A549 (cell line): Measurements from ENCODE around the gene DTWD2. TPM values are rescaled to one million over a fixed set of nuclear protein-coding genes. Genes with fewer than 3 reads are reported as not detected.

Source experiments
- ATAC-seq, 2 experiments: fragments of 200-7000 bp in 1 of 2; fragments of >200 bp in 1 of 2; cut with Nextera tagmentation in 1 of 2; cut with Tn5 transposase in 1 of 2; 3 replicates each; pipeline versions ENCODE4 v1.8.0 to v1.9.1; 2018 to 2020; ENCODE audit warnings: mild to moderate bottlenecking in 1 of 2, moderate library complexity in 1 of 2
- CTCF ChIA-PET: fragments of 300-600 bp; sonication (Branson Sonifier 250); formaldehyde crosslinking; extraction: SDS; loops from one replicate; lab custom pipeline; 2021; ENCODE audit warnings: antibody characterized with exemption, inconsistent platforms; lab: Yijun Ruan, JAX
- POLR2A ChIA-PET: fragments of 350-600 bp; formaldehyde crosslinking; extraction: SDS; loops from one replicate; lab custom pipeline; 2021; ENCODE audit warnings: antibody characterized with exemption, inconsistent platforms; lab: Yijun Ruan, JAX
- DNase-seq, 2 experiments: peaks; one replicate each; pipeline versions ENCODE4 v3.0.0 to v3.0.0-alpha.2; 2011 to 2016; ENCODE audit warnings: low read depth in 1 of 2, low spot score in 1 of 2
- FAIRE-seq: peaks from 2 replicates; lab custom pipeline; 2011; peaks lifted over from hg19 to GRCh38; lab: Jason Lieb, UNC
- H3K27ac ChIP-seq, 2 experiments: fragments of >200 bp; sonication (Bioruptor Twin); formaldehyde crosslinking; 3 replicates each; pipeline ENCODE4 v1.5.1; 2016 to 2017
- H3K4me1 ChIP-seq: fragments of >200 bp; sonication (Bioruptor Twin); formaldehyde crosslinking; 3 replicates; pipeline ENCODE4 v1.6.1; 2016
- H3K4me2 ChIP-seq: fragments of >200 bp; sonication (Bioruptor Twin); formaldehyde crosslinking; 3 replicates; pipeline ENCODE4 v1.6.1; 2016
- H3K4me3 ChIP-seq: fragments of >200 bp; sonication (Bioruptor Twin); formaldehyde crosslinking; 3 replicates; pipeline ENCODE4 v1.5.1; 2016
- H3K9me3 ChIP-seq: fragments of >200 bp; sonication (Bioruptor Twin); formaldehyde crosslinking; 3 replicates; pipeline ENCODE4 v1.6.1; 2016
- CBX2 ChIP-seq: fragments of 200-600 bp; sonication (generic); IDR thresholded peaks from 2 replicates; pipeline ENCODE4 v1.6.1; 2016; ENCODE audit warnings: low read depth, mild to moderate bottlenecking, borderline replicate concordance
- CBX8 ChIP-seq: fragments of 200-600 bp; sonication (generic); IDR thresholded peaks from 2 replicates; pipeline ENCODE4 v1.6.1; 2016
- EHMT2 ChIP-seq: fragments of 200-600 bp; sonication (generic); IDR thresholded peaks from 2 replicates; pipeline ENCODE4 v1.6.1; 2016; ENCODE audit warnings: antibody characterized with exemption, low read depth, mild to moderate bottlenecking, moderate library complexity
- EP300 ChIP-seq, 2 experiments: fragments of >200 bp; sonication (Bioruptor Twin); formaldehyde crosslinking; IDR thresholded peaks; 2 replicates in 1 of 2; 3 replicates in 1 of 2; pipeline ENCODE4 v1.6.1; 2016 to 2017
- ESRRA ChIP-seq: fragments of 150-350 bp; IDR thresholded peaks from 2 replicates; pipeline ENCODE4 v1.6.1; 2014; ENCODE audit warnings: mild to moderate bottlenecking, low read length, borderline replicate concordance
- FOSB ChIP-seq: fragments of 250-450 bp; sonication (Bioruptor Pico); IDR thresholded peaks from 2 replicates; pipeline ENCODE4 v1.5.0; 2020; ENCODE audit warnings: mild to moderate bottlenecking, moderate library complexity
- FOSL2 ChIP-seq, 2 experiments: fragments of 450-650 bp in 1 of 2; fragments of >200 bp in 1 of 2; sonication (Bioruptor Twin) in 1 of 2; formaldehyde crosslinking; IDR thresholded peaks; 2 replicates each; pipeline versions ENCODE4 v1.5.0 to v1.6.1; 2016 to 2020; ENCODE audit warnings: mild to moderate bottlenecking in 1 of 2, moderate library complexity in 1 of 2
- GATA3 ChIP-seq: IDR thresholded peaks from 2 replicates; pipeline ENCODE4 v1.6.1; 2012; ENCODE audit warnings: borderline replicate concordance
- HES2 ChIP-seq: fragments of >200 bp; sonication (Bioruptor Twin); formaldehyde crosslinking; IDR thresholded peaks from 2 replicates; pipeline ENCODE4 v1.6.1; 2016
- HEYL ChIP-seq: fragments of 250-450 bp; sonication (Bioruptor Pico); IDR thresholded peaks from 2 replicates; pipeline ENCODE4 v1.8.0; 2021; ENCODE audit warnings: mild to moderate bottlenecking, moderate library complexity
- HOXA7 ChIP-seq: fragments of 250-450 bp; sonication (Bioruptor Pico); IDR thresholded peaks from 2 replicates; pipeline ENCODE4 v1.5.0; 2020; ENCODE audit warnings: mild to moderate bottlenecking, moderate library complexity
- HOXB13 ChIP-seq: fragments of 250-450 bp; sonication (Bioruptor Pico); IDR thresholded peaks from 2 replicates; pipeline ENCODE4 v1.5.0; 2020; ENCODE audit warnings: low read depth, mild to moderate bottlenecking, moderate library complexity
- HOXB5 ChIP-seq: fragments of 250-450 bp; sonication (Bioruptor Pico); IDR thresholded peaks from 2 replicates; pipeline ENCODE4 v1.5.0; 2020; ENCODE audit warnings: mild to moderate bottlenecking, moderate library complexity
- JUNB ChIP-seq: fragments of >200 bp; sonication (Bioruptor Twin); formaldehyde crosslinking; IDR thresholded peaks from 2 replicates; pipeline ENCODE4 v1.6.1; 2016
- MAFK ChIP-seq: fragments of 450-650 bp; IDR thresholded peaks from 2 replicates; pipeline ENCODE4 v1.6.1; 2014; ENCODE audit not compliant: partially characterized antibody
- MAZ ChIP-seq: fragments of 150-350 bp; IDR thresholded peaks from 2 replicates; pipeline ENCODE4 v1.6.1; 2014; ENCODE audit warnings: antibody characterized with exemption, low read depth, low read length, borderline replicate concordance
- MYC ChIP-seq: IDR thresholded peaks from 2 replicates; pipeline ENCODE4 v1.6.1; 2012; ENCODE audit warnings: mild to moderate bottlenecking, inconsistent platforms, low read length, improper control_type of control experiment, borderline replicate concordance
- NR3C1 ChIP-seq: fragments of >200 bp; sonication (Bioruptor Twin); formaldehyde crosslinking; IDR thresholded peaks from 3 replicates; pipeline ENCODE4 v1.6.1; 2017
- RARB ChIP-seq: fragments of 250-450 bp; sonication (Bioruptor Pico); IDR thresholded peaks from 2 replicates; pipeline ENCODE4 v1.8.0; 2021; ENCODE audit warnings: mild to moderate bottlenecking, moderate library complexity
- RNF2 ChIP-seq: fragments of 200-600 bp; sonication (generic); IDR thresholded peaks from 2 replicates; pipeline ENCODE4 v1.6.1; 2016; ENCODE audit warnings: low read depth, mild to moderate bottlenecking, antibody characterized with exemption, moderate library complexity, borderline replicate concordance
- TP53 ChIP-seq: fragments of 250-450 bp; sonication (Bioruptor Pico); IDR thresholded peaks from 2 replicates; pipeline ENCODE4 v1.5.0; 2021; ENCODE audit warnings: mild to moderate bottlenecking, moderate library complexity
- ZFP36 ChIP-seq: fragments of 450-650 bp; IDR thresholded peaks from 2 replicates; pipeline ENCODE4 v1.6.1; 2014; ENCODE audit warnings: borderline replicate concordance; ENCODE audit not compliant: partially characterized antibody
- WGBS: methylation state at CpG from one replicate; pipeline ENCODE4 v1.1.6; 2017; ENCODE audit errors: missing lambda C conversion rate; 5-methylcytosine and 5-hydroxymethylcytosine counted together
- polyA plus RNA-seq, 4 experiments: library from polyadenylated mRNA; depleted of rRNA in 3 of 4; stranded (reverse); fragments of >200 nt; fragmentation: RNase III in 1 of 4; extraction: RNeasy Plus Mini Kit Qiagen cat#74134 plus additional on column Dnase treatment in 1 of 4; gene quantifications; 2 replicates in 3 of 4; 3 replicates in 1 of 4; pipeline ENCODE4 v1.2.3, GENCODE V29; 2011 to 2017
- TF ChIP-seq, protein P1 (sequence below): fragments of 250-450 bp; sonication (Bioruptor Pico); IDR thresholded peaks from 2 replicates; pipeline ENCODE4 v1.5.0; 2021; ENCODE audit warnings: mild to moderate bottlenecking, moderate library complexity, borderline replicate concordance
- TF ChIP-seq, protein P2 (sequence below): IDR thresholded peaks from 2 replicates; pipeline ENCODE4 v1.6.1; 2012
- TF ChIP-seq, protein P3 (sequence below): fragments of 250-450 bp; sonication (Bioruptor Pico); IDR thresholded peaks from 2 replicates; pipeline ENCODE4 v1.5.0; 2020; ENCODE audit warnings: low read depth, mild to moderate bottlenecking, moderate library complexity
- TF ChIP-seq, protein P4 (sequence below): IDR thresholded peaks from 2 replicates; pipeline ENCODE4 v1.6.1; 2012; ENCODE audit warnings: low read depth, borderline replicate concordance
- TF ChIP-seq, protein P5 (sequence below): fragments of 450-650 bp; IDR thresholded peaks from 2 replicates; pipeline ENCODE4 v1.6.1; 2014; ENCODE audit warnings: antibody characterized with exemption

The DTWD2 gene
- polyA plus RNA-seq, 2 of the 4 experiments (the other 2 are of a cell fraction), result 3.7 to 4.8 TPM

GRCh38 chr5:118808441-118808840, 179.9 kb downstream of the DTWD2 start:
- WGBS, result 6% methylated on average over 2 of the region's 2 CpGs
- no peak for FAIRE-seq

DNA sequence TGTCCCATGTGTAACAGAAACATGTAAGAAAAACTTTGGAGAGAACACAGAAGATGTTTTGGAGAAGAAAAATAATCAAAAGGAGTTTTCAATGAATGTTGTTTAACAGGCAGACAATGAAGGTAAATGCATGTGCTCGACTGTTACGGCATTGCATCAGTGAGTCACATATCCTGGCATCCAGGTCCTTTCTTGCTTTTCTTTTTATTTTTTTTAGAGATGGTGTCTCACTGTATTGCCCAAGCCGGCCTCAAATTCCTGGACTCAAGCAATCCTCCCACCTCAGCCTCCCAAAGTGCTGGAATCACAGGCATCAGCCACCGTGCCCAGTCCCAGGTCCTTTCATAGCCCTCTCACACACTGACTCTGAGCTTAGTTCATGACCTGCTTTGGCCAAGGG, 181.8 kb downstream of the DTWD2 start:
- POLR2A ChIA-PET, result no interaction called here
- no peak for TF ChIP-seq ESRRA
- no peak for TF ChIP-seq TP53 (CRISPR knock-in tag)
- no peak for TF ChIP-seq RNF2
- Histone ChIP-seq H3K27ac (no peak overlapping the region), H3K4me3 (no peak overlapping the region), H3K4me1 (no peaks in the 10 kb centered on the region), H3K4me2 (no peak overlapping the region), H3K9me3 (no peaks in the 10 kb centered on the region)
- WGBS, result 44% methylated on average over 4 of the region's 4 CpGs
- CTCF ChIA-PET, result interaction anchor here (1.6 kb wide), 1 partner anchor 14 kb away, joined by 3 read pairs; no protein-coding TSS in a partner anchor
- DNase-seq (no peak), ATAC-seq (no peak), FAIRE-seq (no peak)

More at GRCh38 chr5:118808441-118808840, 179.9 kb downstream of the DTWD2 start:
- no peak overlapping the region for H3K4me3 ChIP-seq
- peak; percentile 11 for TF ChIP-seq MAFK
- no peak for TF ChIP-seq GATA3
- H3K4me2 ChIP-seq, result no peak overlapping the region
- H3K4me1 ChIP-seq, result no peaks in the 10 kb centered on the region
- POLR2A ChIA-PET, result no interaction called here
- no peak overlapping the region for H3K27ac ChIP-seq
- no peaks in the 10 kb centered on the region for H3K9me3 ChIP-seq
- ATAC-seq (no peak), DNase-seq (no peak)
- CTCF ChIA-PET, result no interaction called here

GRCh38 chr5:118802335-118802734, 186.0 kb downstream of the DTWD2 start:
- ChIA-PET POLR2A (no interaction called here), CTCF (interaction anchor here (1.7 kb wide), 1 partner anchor 10 kb away, joined by 6 read pairs; no protein-coding TSS in a partner anchor)
- no peaks in the 10 kb centered on the region for H3K9me3 ChIP-seq
- no peak overlapping the region for H3K4me3 ChIP-seq
- ATAC-seq (no peak), FAIRE-seq (no peak), DNase-seq (no peak)
- WGBS, result 11% methylated on average over 2 of the region's 2 CpGs
- H3K4me2 ChIP-seq, result no peak overlapping the region
- no peaks in the 10 kb centered on the region for H3K4me1 ChIP-seq
- H3K27ac ChIP-seq, result no peak overlapping the region
- no peak for TF ChIP-seq JUNB
- TF ChIP-seq EHMT2, result no peak
- no peak for TF ChIP-seq MAFK
- TF ChIP-seq, protein P1, sequence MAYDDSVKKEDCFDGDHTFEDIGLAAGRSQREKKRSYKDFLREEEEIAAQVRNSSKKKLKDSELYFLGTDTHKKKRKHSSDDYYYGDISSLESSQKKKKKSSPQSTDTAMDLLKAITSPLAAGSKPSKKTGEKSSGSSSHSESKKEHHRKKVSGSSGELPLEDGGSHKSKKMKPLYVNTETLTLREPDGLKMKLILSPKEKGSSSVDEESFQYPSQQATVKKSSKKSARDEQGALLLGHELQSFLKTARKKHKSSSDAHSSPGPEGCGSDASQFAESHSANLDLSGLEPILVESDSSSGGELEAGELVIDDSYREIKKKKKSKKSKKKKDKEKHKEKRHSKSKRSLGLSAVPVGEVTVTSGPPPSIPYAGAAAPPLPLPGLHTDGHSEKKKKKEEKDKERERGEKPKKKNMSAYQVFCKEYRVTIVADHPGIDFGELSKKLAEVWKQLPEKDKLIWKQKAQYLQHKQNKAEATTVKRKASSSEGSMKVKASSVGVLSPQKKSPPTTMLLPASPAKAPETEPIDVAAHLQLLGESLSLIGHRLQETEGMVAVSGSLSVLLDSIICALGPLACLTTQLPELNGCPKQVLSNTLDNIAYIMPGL, result no peak
- TF ChIP-seq EP300 (IDR thresholded peaks at IDR 0.05), result no peak
- TF ChIP-seq FOSB, result no peak
- TF ChIP-seq MYC, result no peak
- TF ChIP-seq NR3C1, result no peak
- TF ChIP-seq, protein P2, sequence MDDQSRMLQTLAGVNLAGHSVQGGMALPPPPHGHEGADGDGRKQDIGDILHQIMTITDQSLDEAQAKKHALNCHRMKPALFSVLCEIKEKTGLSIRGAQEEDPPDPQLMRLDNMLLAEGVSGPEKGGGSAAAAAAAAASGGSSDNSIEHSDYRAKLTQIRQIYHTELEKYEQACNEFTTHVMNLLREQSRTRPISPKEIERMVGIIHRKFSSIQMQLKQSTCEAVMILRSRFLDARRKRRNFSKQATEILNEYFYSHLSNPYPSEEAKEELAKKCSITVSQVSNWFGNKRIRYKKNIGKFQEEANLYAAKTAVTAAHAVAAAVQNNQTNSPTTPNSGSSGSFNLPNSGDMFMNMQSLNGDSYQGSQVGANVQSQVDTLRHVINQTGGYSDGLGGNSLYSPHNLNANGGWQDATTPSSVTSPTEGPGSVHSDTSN, result no peak
- no peak for TF ChIP-seq GATA3
- no peak for TF ChIP-seq RARB
- no peak for TF ChIP-seq MAZ

DNA sequence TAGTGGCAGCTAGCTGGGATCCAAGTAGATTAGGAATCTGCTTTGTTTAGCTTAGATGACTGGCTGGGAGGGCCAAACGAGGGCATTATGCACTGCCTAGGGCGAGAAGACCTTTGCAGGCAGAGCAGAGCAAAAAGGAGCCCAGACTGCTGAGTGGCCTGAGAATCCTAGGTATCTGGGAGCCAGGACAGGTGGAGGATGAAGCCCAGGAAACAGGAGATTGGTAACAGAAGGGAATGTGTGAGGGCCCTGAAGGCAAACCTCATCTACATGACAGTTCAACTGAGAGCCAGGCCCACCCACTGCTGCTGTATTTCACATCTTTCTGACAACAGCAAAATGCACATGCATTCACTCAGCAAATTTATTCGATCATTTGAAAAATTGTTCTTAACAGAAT, 192.3 kb downstream of the DTWD2 start:
- DNase-seq (no peak), FAIRE-seq (no peak), ATAC-seq (no peak)
- no peak overlapping the region for H3K4me3 ChIP-seq
- ChIA-PET CTCF (no interaction called here), POLR2A (no interaction called here)
- no peak overlapping the region for H3K27ac ChIP-seq
- WGBS, result 5% methylated on average over 3 of the region's 3 CpGs
- no peaks in the 10 kb centered on the region for H3K4me1 ChIP-seq
- H3K4me2 ChIP-seq, result no peak overlapping the region
- no peaks in the 10 kb centered on the region for H3K9me3 ChIP-seq
- TF ChIP-seq HOXA7 (no peak), HOXB5 (no peak), FOSL2 (IDR thresholded peaks at IDR 0.05) (no peak), FOSL2 (CRISPR knock-in tag; IDR thresholded peaks at IDR 0.05) (no peak), JUNB (no peak), CBX8 (no peak), HOXB13 (CRISPR knock-in tag) (no peak), EHMT2 (no peak), HES2 (no peak), ZFP36 (no peak), CBX2 (no peak), HEYL (CRISPR knock-in tag) (no peak), FOSB (no peak)
- TF ChIP-seq, protein P3, sequence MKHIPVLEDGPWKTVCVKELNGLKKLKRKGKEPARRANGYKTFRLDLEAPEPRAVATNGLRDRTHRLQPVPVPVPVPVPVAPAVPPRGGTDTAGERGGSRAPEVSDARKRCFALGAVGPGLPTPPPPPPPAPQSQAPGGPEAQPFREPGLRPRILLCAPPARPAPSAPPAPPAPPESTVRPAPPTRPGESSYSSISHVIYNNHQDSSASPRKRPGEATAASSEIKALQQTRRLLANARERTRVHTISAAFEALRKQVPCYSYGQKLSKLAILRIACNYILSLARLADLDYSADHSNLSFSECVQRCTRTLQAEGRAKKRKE (CRISPR knock-in tag), result no peak
- TF ChIP-seq, protein P4, sequence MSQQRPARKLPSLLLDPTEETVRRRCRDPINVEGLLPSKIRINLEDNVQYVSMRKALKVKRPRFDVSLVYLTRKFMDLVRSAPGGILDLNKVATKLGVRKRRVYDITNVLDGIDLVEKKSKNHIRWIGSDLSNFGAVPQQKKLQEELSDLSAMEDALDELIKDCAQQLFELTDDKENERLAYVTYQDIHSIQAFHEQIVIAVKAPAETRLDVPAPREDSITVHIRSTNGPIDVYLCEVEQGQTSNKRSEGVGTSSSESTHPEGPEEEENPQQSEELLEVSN, result no peak
- TF ChIP-seq, protein P5, sequence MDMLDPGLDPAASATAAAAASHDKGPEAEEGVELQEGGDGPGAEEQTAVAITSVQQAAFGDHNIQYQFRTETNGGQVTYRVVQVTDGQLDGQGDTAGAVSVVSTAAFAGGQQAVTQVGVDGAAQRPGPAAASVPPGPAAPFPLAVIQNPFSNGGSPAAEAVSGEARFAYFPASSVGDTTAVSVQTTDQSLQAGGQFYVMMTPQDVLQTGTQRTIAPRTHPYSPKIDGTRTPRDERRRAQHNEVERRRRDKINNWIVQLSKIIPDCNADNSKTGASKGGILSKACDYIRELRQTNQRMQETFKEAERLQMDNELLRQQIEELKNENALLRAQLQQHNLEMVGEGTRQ, result no peak
